ENCODE data around the gene CKMT2.

DNA sequence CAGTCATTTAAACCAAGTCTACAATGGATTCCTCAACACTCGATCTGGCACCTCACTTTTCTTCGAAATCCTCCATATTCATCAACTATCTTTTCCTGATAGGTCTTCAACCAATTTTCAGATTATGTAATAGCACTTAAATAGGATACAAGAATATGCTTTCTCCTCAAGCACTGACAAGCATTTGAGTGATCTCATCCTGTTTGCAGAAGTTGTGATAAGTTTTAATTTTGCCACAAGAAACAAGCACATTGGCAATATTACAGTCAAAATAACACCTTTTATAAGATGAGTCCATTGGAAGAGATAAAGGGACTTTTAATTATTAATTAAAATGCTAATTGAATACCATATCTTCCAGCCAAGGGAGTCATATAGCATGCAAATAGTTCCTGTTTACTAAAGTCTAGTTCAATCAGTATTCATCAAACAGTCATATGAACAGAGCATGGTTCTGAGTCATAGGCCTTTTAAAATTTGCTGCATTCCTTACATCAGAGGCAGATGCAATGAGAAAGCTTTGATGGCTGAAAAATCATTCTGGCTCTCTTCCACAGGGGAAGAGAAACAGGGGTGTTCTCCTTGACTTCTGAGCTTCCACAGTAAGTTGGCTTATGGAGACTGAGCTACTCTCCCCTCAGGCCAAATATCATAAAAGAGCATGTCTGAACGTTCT is 35.5 kb downstream of the CKMT2 start:
- TF ChIP-seq CTCF (IDR thresholded peaks at IDR 0.05) = no peak
- no peak for TF ChIP-seq POLR2A (IDR thresholded peaks at IDR 0.05; ENCODE audit: low read depth)
